Kidney epithelial cell (primary cell): ENCODE measurements around the gene SAMD11. TPM values are rescaled to one million over a fixed set of nuclear protein-coding genes. Genes with fewer than 3 reads are reported as not detected.

Experiments
- DNase-seq: peaks from one replicate; pipeline ENCODE4 v3.0.0-alpha.2; 2010; ENCODE audit warnings: low read depth
- H3K27me3 ChIP-seq: 2 replicates; pipeline ENCODE4 v1.6.0; 2011; ENCODE audit warnings: low read length; ENCODE audit not compliant: control insufficient read depth, insufficient read depth
- H3K36me3 ChIP-seq: 2 replicates; pipeline ENCODE4 v1.5.1; 2011; ENCODE audit warnings: low read length; ENCODE audit not compliant: control insufficient read depth, insufficient read depth
- H3K4me3 ChIP-seq: 2 replicates; pipeline ENCODE4 v1.5.1; 2011; ENCODE audit warnings: low read depth, mild to moderate bottlenecking, control low read depth, low read length
- CTCF ChIP-seq: IDR thresholded peaks from 2 replicates; pipeline ENCODE4 v1.5.1; 2011; ENCODE audit warnings: mild to moderate bottlenecking, moderate library complexity, low read length, control low read depth, inconsistent platforms; ENCODE audit not compliant: insufficient read depth, poor library complexity, severe bottlenecking
- total RNA-seq: library from RNA; depleted of rRNA; stranded (reverse); fragments of >200 nt; gene quantifications from 2 replicates; pipeline ENCODE4 v1.2.3, GENCODE V29; 2015

SAMD11 gene
- total RNA-seq, 1 donor from 2014 or later = 2.3 TPM

DNA sequence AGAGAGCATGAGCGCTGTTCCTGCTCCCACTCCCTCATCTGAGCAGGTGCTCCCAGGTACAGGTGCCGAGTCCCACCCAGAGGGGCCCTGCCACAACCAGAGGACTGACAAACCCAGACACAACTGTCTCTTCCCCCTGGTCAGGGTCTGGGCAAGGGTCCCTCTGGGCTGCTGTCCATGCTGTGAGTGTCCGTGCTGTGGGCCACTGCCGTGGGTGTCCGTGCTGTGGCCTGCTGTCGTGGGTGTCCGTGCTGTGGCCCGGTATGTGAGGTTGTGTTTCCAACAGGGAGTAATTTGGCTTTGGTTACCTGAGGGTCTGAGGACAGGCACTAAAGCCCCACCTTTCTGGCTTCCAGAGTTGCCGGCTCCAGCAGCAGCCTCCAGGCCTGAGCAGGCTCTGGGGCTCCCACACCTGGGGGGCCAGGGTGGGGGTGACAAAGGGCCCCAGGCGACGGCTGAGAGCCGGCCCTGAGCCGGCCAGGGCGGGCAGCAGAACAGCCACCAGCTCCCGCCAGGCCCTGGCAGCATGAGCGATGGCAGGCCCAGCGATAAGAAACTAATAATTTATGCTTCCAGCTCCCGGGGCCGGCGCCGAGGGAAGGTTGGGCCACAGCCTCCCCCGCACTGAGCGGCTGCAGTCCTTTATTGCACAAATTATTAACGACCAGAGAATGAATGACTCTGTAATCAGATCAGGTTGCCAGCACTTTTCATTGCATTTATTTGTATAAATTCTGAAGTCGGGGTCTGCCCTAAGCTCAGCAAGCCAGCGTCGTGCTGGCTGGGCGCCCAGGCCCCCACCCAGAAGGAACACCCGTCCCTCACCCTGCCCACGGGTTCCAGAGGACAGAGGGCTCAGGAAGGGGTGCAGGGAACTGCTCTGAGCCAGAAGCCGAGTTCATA lies 7.3 kb upstream of the SAMD11 start:
- no peak for DNase-seq
- no peaks in the 10 kb centered on the region for H3K36me3 ChIP-seq
- TF ChIP-seq CTCF = no peak
- H3K27me3 ChIP-seq = peaks cover 69% of the 10 kb centered on the region
- H3K4me3 ChIP-seq = no peak overlapping the region

DNA sequence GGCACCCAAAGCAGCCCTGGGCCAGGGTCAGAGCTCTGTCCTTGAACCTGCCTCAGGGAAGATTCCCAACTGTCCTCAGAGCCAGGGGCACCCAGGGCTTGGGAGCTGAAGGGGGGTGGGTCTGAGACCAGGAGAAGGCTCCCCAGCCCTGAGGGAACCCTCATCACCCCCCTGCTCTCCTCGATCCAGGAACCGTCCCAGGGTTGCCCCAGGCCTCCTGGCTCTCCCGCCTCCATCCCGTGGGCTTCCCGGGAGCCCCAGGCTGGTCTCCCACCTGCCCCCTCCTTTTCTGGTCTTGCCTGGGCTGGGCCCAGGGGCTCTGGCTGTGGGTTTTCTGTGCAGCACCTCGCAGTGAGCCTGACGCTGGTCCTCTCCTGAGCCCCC lies 6.7 kb upstream of the SAMD11 start:
- peaks cover 75% of the 10 kb centered on the region for H3K27me3 ChIP-seq
- no peak overlapping the region for H3K4me3 ChIP-seq
- H3K36me3 ChIP-seq = no peaks in the 10 kb centered on the region
- TF ChIP-seq CTCF = no peak
- no peak for DNase-seq

GRCh38 chr1:917466-918091 lies 6.1 kb upstream of the SAMD11 start:
- Histone ChIP-seq H3K36me3 (no peaks in the 10 kb centered on the region), H3K4me3 (no peak overlapping the region), H3K27me3 (peaks cover 79% of the 10 kb centered on the region)
- no peak for TF ChIP-seq CTCF
- no peak for DNase-seq

- no peak for TF ChIP-seq CTCF
- Histone ChIP-seq H3K27me3 (peaks cover 86% of the 10 kb centered on the region), H3K36me3 (no peaks in the 10 kb centered on the region), H3K4me3 (no peak overlapping the region)
- no peak for DNase-seq
Measured at GRCh38 chr1:918353-918752, 5.4 kb upstream of the SAMD11 start.

- no peak for DNase-seq
- H3K4me3 ChIP-seq = no peak overlapping the region
Measured at GRCh38 chr1:918843-919242, 4.9 kb upstream of the SAMD11 start.

More at GRCh38 chr1:918843-919242, 4.9 kb upstream of the SAMD11 start:
- H3K36me3 ChIP-seq = no peaks in the 10 kb centered on the region
- H3K27me3 ChIP-seq = peaks cover 88% of the 10 kb centered on the region
- no peak for TF ChIP-seq CTCF
